ENCODE data around the gene MRPL36. TPM values are rescaled to one million over a fixed set of nuclear protein-coding genes. Genes with fewer than 3 reads are reported as not detected.
A peak's percentile ranks its signal among the peaks of the same experiment; 100 is the strongest.

The MRPL36 gene
- total RNA-seq, 1 donor from 2014 or later = 66.7 TPM

DNA sequence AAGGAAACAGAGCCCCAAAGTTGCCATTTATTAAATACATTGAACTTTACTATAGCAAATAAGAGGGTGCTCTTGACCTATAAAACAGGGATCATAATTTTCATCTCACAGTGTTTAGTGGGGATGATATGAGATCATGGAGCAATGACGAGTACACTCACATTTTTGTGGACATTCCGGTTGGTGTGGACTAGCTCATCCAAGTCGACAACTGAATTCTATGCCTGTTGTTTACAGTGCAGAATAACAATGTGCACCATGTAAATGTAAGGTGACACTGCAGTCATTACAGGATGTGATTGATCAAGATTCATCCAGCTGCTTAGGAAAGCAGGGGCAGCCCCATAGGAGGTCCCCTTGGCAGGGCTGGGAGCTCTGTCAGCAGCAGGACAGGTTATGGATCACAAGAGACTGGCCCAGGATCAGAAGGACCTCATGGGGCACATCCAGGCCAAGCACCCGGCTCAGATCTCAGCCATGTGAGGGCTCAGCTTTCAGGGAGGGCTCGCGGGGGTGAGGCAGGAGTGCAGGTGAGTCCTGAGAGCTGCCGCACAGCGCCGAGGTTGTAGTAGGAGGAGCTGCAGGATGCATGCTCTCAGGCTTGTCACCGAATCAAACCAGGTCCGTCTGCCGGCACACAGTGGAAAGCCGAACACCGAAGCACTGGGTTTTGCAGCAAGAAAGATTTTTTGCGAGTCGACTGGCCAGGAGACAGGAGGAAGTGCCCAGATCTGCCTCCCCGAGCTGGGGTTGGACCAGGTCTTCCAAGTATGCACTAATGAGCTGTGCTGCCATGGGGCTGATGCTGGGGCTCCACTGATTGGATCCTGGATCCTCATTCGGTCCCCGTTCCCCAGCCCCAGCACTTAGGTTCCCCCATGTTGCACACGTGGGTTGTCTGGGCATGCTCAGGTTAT is 28.2 kb downstream of the MRPL36 start:
- no peak for DNase-seq
- intact Hi-C loops (cut with micrococcal nuclease) = no loop called here
- no peak for ATAC-seq

DNA sequence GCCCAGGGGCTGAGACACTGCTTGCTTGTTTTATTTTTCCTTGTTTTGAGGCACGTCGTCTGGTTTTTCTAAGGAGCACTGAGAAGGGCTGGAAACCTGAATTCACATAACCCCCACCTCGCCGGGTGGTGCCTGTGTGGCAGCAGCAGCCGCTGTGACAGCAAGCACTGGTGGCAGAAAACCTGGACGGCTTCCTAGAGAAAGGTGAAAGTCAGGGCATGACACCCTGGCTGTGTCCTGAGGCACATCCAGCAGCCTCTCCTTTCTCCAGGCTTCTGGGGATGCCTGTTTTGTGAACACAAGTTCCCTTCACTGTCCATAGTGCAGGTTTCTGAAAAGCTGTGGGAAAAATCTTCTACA is 29.2 kb downstream of the MRPL36 start:
- DNase-seq = no peak
- intact Hi-C loops (cut with micrococcal nuclease) = no loop called here
- peak; percentile 81 for ATAC-seq

DNA sequence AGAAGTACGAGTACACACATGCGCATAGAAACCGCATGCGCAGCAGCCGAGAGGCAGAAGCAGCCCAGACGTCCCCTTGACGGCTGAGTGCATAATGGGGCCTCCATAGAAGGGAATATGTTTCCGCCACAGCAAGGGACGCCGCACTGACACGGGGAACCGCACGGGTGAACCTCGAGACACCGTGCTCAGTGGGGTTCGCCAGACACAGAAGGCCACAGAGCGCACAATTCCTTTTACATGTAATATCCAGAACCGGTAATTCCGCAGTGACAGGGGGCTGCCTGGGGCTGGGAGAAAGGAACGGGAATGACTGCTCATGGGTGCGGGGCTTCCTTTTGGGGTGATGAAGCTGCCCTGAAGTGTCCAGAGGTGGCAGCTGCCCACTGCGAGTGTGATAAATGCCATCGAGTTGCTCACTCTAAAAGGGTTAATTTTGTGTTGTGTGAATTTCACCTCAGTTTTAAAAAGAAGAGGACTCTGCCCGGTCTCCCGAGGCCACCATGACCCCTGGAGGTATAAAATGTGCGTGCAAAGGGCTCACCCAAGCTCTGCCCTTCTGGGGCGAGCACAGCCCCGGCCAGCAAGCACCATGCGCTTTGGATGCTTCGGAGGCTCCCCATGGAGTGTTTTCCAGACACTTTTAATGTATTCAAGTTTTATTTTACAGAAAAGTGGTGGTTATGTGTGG is 29.7 kb downstream of the MRPL36 start:
- DNase-seq (no peak), ATAC-seq (no peak)
- intact Hi-C loops (cut with micrococcal nuclease) = no loop called here

DNA sequence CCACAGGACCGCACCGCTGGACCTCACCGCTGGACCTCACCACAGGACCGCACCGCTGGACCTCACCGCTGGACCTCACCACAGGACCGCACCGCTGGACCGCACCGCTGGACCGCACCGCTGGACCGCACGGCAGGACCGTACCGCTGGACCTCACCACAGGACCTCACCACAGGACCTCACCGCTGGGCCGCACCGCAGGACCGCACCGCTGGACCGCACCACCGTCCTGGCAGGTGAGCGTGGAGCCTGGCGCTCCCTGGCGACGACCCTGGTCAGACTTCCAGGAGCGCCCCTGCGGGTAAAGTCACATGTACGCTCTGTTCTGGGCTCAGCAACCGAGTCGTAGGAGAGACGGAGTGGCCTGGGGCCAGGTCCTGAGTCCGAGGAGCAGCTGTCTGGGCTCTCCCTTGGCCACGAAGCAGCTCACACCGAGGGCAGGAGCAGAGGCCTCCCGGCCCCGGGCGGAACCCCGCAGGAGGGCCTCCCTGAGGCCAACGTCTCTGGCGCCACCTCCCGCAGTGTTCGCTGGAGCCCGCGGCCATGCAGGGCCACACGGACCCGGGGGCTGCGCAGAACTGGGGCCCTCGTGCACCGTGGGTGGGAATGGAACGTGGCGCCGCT is 30.5 kb downstream of the MRPL36 start:
- DNase-seq (no peak), ATAC-seq (no peak)
- intact Hi-C loops (cut with micrococcal nuclease) = no loop called here

DNA sequence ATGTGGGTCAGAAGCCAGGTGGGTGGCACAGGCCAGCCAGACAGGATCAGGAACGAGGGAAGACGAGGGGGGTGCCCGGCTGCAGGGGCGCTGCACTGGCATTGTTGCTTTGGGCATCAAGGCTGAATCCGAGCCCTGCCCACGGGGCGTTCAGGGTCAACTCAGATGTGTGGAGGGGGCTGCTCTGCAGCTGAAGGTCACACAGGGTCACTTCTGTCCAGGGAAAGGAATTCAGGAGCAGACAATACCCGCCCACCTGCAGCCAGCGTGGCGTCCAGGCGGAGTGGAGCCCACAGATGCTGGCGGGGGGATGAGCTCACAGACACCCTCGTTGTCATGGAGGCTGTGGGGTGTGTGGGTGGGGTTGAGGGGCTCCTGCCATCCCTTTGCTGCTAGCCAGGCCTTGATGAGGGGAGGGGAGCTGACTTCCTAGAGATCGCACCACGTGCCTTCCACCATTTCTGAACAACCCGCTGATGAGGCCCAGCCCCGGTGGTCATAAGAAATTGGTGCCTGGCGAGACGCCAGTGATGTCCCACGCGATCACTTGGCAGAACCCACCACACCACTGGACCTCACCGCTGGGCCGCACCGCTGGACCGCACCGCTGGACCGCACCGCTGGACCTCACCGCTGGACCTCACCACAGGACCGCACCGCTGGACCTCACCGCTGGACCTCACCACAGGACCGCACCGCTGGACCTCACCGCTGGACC is 31.2 kb downstream of the MRPL36 start:
- DNase-seq = no peak
- ATAC-seq = no peak
- intact Hi-C loops (cut with micrococcal nuclease) = no loop called here

DNA sequence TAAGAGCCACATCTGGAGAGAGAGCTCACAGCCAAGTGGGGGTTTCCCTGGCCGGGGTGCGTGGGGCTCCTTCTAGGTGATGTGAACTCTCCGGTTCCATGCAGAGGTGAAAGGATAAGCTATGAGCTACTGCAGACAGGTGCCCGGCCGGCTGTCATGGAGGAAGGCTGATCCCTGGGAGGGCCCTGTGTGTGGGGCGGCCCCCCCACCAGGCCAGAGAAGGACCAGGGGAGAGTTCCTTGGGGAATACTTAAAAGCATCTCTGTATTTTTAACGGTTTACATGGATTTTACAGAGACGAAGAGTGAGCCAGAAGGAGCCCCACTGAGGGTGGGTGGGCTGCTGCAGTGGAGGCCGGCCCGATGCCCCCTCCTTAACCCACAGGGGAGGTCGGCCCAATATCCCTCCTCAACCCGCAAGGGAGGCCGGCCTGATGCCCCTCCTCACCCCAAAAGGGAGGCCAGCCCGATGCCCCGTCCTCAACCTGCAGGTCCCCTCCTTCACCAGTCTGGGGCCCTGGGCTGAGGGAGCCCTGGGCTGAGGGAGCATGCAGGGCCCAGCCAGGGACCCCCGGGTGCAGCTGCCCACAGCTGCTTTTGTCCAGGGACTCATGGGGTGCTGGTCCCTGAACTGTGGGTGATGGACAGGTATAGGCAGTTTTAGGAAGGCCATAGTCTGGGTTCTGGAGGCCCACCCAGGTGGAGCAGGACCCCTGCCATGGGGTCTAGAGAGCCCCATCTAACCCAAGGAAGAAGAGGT is 31.9 kb downstream of the MRPL36 start:
- ATAC-seq = no peak
- DNase-seq = no peak
- intact Hi-C loops (cut with micrococcal nuclease) = no loop called here

DNA sequence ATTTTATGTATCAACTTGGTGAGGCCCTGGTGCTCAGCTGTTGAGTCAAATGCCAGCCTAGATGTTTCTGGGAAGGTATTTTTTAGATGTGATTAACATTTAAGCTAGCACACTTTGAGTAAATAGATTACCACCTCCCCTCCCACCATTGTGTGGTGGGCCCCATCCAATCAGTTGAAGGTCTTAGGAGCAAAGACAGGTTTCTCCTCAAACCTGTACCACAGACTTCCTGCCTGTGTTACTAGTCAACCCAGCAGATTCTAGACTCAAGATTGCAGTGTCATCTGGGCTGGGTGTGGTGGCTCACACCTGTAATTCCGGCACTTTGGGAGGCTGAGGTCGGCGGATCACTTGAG is 33.8 kb downstream of the MRPL36 start:
- intact Hi-C loops (cut with micrococcal nuclease) = no loop called here
- DNase-seq = no peak
- no peak for ATAC-seq

DNA sequence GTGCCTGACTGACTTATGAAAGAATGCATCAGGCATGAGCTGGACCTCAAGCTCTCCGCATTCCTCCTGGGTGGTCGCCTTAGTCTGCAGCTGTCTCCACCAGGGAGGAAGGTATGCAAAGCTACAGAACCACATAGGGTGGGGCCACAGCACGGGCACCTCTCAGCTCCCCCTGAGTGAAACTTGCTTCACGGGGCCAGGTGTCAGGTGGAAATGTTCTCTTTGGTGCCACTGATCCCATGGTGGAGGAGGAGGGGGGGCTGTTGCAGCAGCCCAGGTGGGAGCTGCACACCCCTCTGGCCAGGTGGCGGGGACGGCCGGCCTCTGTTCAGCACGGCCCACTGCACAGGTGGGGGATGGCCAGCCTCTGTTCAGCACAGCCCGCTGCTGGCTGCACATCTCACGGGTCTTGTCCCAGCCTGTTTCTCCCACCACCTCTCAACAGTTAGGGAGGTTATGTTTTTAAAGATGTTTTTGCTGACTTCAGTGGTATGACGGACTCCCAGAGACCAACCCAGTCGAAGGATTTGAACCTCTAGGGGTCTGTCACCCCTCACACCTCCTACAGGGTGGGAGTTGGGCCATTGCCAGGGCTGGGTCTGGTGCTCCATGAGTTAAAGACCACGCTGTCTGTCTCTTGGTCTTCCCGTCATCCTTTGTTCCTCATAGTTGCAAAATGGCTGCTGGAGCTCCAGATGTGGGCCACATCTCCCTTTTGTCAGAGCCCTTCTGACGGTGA is 34.3 kb downstream of the MRPL36 start:
- no peak for ATAC-seq
- intact Hi-C loops (cut with micrococcal nuclease) = no loop called here
- no peak for DNase-seq

DNA sequence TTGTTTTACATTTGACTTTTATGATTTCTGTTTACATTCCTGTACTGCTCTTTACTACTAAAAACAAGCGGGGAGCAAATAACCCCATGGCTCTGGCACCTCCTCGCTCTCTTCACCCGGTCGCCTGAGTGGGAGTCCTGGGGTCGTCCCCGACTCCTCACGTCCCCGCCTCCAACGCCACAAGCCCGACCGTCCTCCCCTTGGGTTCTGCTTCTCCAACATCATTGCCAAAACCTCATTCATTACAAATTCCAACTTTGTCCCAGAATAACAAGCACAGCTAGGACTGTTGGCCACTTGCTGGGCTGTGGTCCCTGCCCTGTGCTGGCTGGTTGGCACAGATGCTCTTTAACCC is 35.1 kb downstream of the MRPL36 start:
- ATAC-seq = no peak
- no peak for DNase-seq
- intact Hi-C loops (cut with micrococcal nuclease) = no loop called here

DNA sequence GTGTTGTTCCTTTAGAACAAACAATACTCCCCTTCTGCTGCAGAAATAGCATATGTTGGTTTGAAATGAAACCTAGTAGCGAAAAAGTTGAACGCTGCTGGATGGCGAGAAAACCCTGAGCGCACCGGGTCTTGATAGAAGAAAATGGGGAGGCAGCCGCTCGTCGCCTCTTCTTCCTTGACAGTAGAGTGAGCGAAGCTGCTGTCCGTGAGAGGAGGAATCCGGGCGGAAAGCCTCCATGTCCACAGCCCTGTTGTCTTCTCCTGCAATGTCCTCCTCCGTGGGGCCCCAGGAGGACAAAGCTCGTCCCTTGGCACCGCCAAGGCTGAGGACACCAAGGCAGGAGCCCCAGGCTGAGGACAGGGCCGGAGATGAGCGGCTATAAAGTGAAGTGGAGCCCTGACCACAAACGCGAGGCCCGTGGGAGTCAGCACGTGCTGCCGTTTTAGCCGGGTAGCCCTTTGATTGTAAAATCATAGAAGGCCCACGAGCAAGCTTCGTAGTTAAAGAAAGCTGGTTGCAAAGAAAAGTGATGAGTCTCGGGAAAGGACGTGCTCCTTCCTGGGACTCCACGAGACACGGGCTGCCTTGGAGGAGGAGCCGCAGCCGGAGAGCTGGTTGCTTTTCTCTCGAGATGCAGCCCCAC is 35.6 kb downstream of the MRPL36 start:
- intact Hi-C loops (cut with micrococcal nuclease) = no loop called here
- DNase-seq = no peak
- no peak for ATAC-seq

DNA sequence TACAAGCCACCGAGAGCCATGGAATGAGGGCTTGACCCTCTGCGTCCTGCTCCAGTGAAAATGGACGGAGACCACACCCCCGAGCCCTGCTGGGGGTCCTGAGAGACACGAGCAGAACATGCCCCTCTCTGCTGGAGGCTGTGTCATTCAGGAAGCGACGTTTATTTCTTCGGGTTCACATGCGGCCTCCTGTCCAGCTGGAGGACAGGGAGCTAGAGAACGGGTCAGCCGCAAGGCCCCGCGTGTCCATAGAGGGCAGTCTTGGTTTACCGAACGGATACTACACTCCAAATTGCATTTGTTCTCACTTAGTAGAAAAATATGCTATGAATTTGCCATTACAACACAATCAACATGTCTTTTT is 36.1 kb downstream of the MRPL36 start:
- peak; percentile 61 for DNase-seq
- intact Hi-C loops (cut with micrococcal nuclease) = no loop called here
- peak; percentile 81 for ATAC-seq

DNA sequence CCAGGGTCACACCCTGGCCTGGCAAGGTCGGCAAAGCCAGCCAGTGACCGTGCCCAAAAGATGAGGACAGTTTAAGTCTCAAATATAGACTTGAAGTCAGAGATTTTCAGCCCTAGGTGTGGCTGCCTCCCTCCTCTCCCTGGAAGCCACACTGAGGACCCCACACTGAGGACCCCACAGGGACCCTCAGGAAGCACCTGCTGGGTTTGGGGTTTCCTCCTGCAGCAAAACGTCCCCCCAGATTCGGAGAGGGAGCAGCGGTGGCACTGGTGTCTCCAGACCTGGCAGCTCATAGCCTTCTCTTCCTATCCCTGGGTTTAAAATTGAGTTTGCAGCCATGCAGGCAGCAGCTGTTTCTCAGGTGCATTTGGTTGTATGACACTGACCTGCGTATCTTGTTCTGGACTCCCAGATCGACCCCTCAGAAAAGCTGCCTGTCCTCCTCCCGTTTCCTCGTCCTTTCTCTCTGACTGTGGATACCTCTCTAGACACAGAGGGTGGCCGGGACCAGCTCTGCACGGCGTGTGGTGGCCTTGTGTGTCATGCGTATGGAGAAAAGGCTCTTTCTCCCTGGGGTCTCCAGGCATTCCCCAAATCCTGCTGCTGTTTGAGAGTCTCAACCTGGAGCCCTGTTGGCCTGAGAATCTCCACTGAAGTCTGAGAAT is 36.6 kb downstream of the MRPL36 start:
- DNase-seq (no peak), ATAC-seq (no peak)
- intact Hi-C loops (cut with micrococcal nuclease) = no loop called here

DNA sequence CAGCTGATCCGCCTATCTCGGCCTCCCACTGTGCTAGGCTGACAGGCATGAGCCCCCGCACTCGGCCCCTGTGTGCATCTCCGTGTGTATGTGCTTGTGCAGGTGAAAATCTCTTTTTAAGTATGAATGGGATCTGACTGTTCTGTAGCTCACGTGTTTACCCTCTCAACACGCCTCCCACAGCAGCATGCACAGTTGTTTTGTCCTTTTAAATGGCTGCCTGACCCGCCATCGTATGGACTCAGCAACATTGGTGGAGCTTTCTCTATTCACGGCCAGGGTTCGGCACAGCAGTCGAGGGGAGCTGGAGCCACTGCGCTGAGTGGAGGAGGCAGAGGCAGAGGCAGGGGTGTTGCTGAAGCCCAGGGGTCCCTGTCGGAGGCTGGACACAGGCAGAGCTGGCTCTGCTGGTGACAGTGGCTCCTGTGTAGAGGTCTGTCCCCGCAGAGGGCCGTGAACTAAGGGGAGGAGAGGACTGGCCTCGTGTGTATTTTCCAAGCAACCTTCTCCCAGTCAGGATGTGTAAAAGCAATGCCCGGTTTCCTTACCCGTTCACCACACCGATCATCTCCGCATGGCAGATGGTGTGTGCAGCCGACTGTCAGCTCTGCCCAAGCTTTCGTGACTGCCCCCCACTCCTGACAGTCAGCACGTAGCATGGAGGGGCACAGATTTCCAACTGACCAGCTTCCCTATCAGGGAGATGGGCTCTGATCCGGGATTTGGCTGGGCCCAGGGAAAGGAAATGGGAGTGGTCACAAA is 37.3 kb downstream of the MRPL36 start:
- no peak for DNase-seq
- no peak for ATAC-seq

DNA sequence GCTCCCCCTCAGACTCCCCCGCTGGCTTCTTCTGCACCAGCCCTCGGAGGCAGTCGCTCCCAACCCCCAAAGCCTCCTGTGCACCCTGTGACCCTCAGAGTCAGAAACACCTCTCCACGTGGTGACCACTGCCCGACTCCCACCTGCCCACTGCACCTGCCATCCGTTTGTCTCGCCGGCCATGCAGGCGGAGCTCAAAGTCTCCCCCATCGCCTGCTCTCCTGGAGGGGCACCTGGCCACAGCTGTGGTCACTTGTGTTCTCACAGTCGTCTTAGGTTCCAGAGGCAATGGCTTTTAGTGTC is 38.2 kb downstream of the MRPL36 start:
- ATAC-seq (no peak), DNase-seq (no peak)
- intact Hi-C loops (cut with micrococcal nuclease) = no loop called here

More for the DNA sequence above, 37.3 kb downstream of the MRPL36 start:
- intact Hi-C loops (cut with micrococcal nuclease) = no loop called here

DNA sequence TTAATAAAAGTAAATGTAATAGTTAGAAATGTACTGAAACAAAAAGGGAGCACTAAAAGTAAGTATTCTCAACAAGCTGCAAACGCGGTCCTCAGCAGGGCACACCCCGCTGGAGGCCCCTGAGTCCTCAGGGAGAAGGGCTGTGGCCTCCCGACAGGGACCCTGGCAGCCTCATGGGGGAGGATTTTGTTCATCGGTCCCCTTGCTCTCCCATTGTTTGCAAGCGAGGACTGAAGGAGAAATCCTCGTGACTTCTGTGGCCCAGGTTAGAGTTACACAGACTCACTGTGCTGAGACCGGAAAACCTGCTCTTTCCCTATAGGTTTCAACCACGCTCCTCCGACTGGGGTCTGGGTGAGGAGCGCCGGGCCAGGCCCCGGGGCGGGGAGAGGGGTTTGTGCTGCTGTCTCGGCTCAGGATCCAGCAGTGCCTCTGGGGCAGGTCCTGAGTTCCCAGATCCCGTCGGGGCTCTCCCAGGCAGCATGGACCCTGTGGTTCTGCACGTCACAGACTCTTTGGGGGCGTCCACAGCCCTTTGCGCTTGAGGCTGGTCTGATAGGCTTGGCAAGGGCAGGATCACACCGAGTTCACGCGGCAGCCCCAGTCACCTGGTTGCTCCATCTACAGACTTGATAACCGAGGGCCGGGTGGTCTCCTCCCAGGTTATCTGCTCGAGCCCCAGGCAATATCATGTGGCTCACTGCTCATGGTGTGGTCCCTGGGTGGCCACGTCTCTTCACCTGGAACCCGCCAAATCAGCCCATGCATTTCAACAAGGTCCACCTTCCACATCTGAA is 38.8 kb downstream of the MRPL36 start:
- ATAC-seq = no peak
- DNase-seq = no peak
- intact Hi-C loops (cut with micrococcal nuclease) = no loop called here

DNA sequence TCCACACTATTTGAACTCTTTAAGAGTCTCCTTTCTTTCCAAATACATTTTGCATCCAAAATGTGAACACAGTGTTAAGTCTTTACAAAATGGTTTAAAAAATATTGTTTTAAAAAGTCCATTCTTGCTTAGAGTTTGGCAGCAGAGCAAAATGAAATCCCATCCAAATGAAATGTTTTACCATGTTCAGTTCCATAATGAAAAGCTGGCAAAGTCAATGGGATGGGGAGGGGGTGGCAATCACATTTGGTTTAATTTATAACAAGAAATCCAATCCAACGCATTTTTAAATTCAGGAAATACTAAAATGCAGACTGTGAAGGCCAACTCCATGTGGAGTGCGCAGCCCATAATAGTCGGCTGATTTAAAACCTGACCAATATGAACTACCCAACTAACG is 39.4 kb downstream of the MRPL36 start:
- no peak for ATAC-seq
- no peak for DNase-seq
- intact Hi-C loops (cut with micrococcal nuclease) = no loop called here

Data from left ventricle myocardium superior (tissue), 1 donor.